Measurements from ENCODE around the gene UGT3A2. TPM values are rescaled to one million over a fixed set of nuclear protein-coding genes. Genes with fewer than 3 reads are reported as not detected.

Gene UGT3A2
- total and polyA plus RNA-seq, 2 of the 8 experiments (the other 6 are each of a cell fraction or from before 2014, with no cell fraction given), result 19.4 to 28.8 TPM

DNA sequence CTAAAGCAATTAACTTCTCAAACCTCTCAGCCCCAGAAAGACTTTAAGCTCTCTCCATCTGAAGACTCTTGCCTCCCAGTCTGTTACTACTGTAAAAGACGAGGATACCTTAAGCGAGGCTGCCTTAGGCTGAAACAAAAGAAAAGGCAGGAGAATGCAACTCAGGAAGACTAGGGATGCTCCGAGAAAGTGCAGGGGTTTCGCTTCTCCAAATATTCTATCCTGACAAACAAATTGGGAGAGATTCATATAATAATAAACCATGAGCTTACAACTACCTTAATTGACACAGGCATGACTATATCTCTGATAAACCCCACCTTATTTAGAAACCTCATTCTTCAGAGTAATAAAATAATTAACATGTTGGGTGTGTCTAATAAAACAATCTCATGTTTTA lies 70.6 kb downstream of the UGT3A2 start:
- Histone ChIP-seq H3K4me3 (ENCODE audit: extremely low read depth in 1 of 4, insufficient read depth in 2 of 4, low read depth in 3 of 4, low read length in 4 of 4) (no peak overlapping the region), H2BK12ac (ENCODE audit: low read depth, low read length) (no peak overlapping the region), H2AK5ac (ENCODE audit: low read depth, low read length) (no peak overlapping the region), H3K4me2 (ENCODE audit: insufficient read depth in 1 of 2, low read depth in 2 of 2, low read length in 2 of 2) (no peak overlapping the region), H4K91ac (replicated peaks; ENCODE audit: insufficient read length, low read length) (no peak overlapping the region), H3K27me3 (replicated peaks in 1 of 4; ENCODE audit: control insufficient read depth in 3 of 4, extremely low read depth in 1 of 4, insufficient read depth in 3 of 4, low read length in 3 of 4) (no peaks in the 10 kb centered on the region), H3K23ac (ENCODE audit: insufficient read length) (no peak overlapping the region), H4K20me1 (replicated peaks in 1 of 2; ENCODE audit: control insufficient read depth in 1 of 2, insufficient read depth in 2 of 2, low read length in 2 of 2) (peaks cover 0 to 1% of the 10 kb centered on the region in 2 experiments), H3K27ac (ENCODE audit: low read depth, low read length) (no peak overlapping the region), H4K8ac (ENCODE audit: extremely low read depth, insufficient read depth, low read length) (no peak overlapping the region), H3K9me3 (ENCODE audit: insufficient read depth in 2 of 2, low read depth in 1 of 2, low read length in 1 of 2) (no peaks in the 10 kb centered on the region), H4K5ac (ENCODE audit: insufficient read length, low read depth, low read length) (no peak overlapping the region), H3K18ac (ENCODE audit: extremely low read depth, low read length) (no peak overlapping the region), H3K56ac (replicated peaks; ENCODE audit: insufficient read length, low read depth, low read length) (no peak overlapping the region), H3K4me1 (replicated peaks in 1 of 4; ENCODE audit: control insufficient read depth in 3 of 4, insufficient read depth in 4 of 4, low read length in 3 of 4) (peaks cover 0 to 1% (median 0%) of the 10 kb centered on the region in 4 experiments; a peak in 1 of 7 replicates), H2BK20ac (ENCODE audit: low read length) (no peak overlapping the region), H3K36me3 (ENCODE audit: control insufficient read depth in 2 of 4, insufficient read depth in 4 of 4, low read length in 3 of 4) (no peaks in the 10 kb centered on the region), H3K14ac (ENCODE audit: insufficient read length) (no peak overlapping the region), H2AFZ (ENCODE audit: low read length) (no peak overlapping the region), H3K9ac (replicated peaks in 1 of 4; ENCODE audit: extremely low read depth in 1 of 4, low read depth in 3 of 4, low read length in 3 of 4) (no peak overlapping the region), H3K79me1 (ENCODE audit: low read depth, low read length) (no peaks in the 10 kb centered on the region), H3K79me2 (ENCODE audit: control insufficient read depth in 1 of 2, insufficient read depth in 2 of 2, low read length in 2 of 2) (no peaks in the 10 kb centered on the region), H2BK120ac (replicated peaks; ENCODE audit: low read depth, low read length) (no peak overlapping the region), H2BK5ac (ENCODE audit: low read depth, low read length) (no peak overlapping the region), H3K4ac (replicated peaks; ENCODE audit: insufficient read length, low read depth, low read length) (no peak overlapping the region), H2BK15ac (ENCODE audit: low read length) (no peak overlapping the region), H3K23me2 (ENCODE audit: low read depth, low read length) (no peaks in the 10 kb centered on the region; the same call in 1 of the 2 replicates)
- CTCF ChIA-PET (ENCODE audit: partially characterized antibody), result no interaction called here
- POLR2A ChIA-PET (ENCODE audit: partially characterized antibody), result no interaction called here
- TF ChIP-seq, protein P1, sequence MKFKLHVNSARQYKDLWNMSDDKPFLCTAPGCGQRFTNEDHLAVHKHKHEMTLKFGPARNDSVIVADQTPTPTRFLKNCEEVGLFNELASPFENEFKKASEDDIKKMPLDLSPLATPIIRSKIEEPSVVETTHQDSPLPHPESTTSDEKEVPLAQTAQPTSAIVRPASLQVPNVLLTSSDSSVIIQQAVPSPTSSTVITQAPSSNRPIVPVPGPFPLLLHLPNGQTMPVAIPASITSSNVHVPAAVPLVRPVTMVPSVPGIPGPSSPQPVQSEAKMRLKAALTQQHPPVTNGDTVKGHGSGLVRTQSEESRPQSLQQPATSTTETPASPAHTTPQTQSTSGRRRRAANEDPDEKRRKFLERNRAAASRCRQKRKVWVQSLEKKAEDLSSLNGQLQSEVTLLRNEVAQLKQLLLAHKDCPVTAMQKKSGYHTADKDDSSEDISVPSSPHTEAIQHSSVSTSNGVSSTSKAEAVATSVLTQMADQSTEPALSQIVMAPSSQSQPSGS (IDR thresholded peaks at IDR 0.05; ENCODE audit: low read length), result no peak
- DNase-seq (ENCODE audit: low read depth in 1 of 2, low spot score in 2 of 2) (no peak), FAIRE-seq (no peak)
- WGBS, 2 experiments (ENCODE audit: extremely low coverage in 1 of 2, insufficient coverage in 1 of 2, insufficient read length in 1 of 2, insufficient replicate concordance in 2 of 2, low coverage in 1 of 2, low lambda C conversion rate in 2 of 2, missing lambda C conversion rate in 1 of 2), result 92% methylated on average over 4 of the region's 4 CpGs; no CpG with 5 or more reads in 1 of the 2 experiments

Data from H1 (cell line).